Measurements from ENCODE around the gene SMPD3. TPM values are rescaled to one million over a fixed set of nuclear protein-coding genes. Genes with fewer than 3 reads are reported as not detected.

The SMPD3 gene
- total and polyA plus RNA-seq, 3 donors from 2014 or later: 13.3 to 23.4 (median 20.6) TPM

DNA sequence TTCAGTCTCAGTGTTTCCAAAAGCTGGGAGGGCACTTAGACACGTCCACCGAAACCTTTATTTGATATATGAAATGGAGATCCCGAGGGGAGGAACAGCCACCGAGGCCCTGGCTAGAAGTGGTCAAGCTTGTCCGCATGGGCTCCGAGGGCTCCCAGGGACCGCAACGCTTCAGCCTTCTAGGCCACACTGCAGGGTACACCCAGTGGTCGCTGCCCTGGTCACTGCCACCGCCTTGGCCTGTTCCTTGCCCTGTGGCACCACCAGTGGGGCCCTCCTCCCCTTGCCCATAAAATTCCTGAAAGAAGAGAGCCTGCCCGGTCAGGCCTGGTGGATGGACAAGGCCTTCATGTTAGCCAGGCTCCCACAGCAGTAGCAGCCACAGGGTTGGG is 43.8 kb upstream of the SMPD3 start:
- Histone ChIP-seq H3K4me1 (peaks cover 4% of the 10 kb centered on the region), H3K4me3 (no peak overlapping the region), H3K27ac (no peak overlapping the region), H3K27me3 (no peaks in the 10 kb centered on the region), H3K9me3 (no peaks in the 10 kb centered on the region), H3K36me3 (ENCODE audit: low read depth, missing control alignments) (no peaks in the 10 kb centered on the region)
- TF ChIP-seq POLR2A (IDR thresholded peaks at IDR 0.05): no peak
- WGBS, 2 donors: 77 to 83% methylated on average over 7 to 11 of the region's 11 CpGs
- intact Hi-C loops (cut with DNase I; ENCODE audit: low total_unique reads): no loop called here
- DNase-seq: no peak

- TF ChIP-seq, protein P1, sequence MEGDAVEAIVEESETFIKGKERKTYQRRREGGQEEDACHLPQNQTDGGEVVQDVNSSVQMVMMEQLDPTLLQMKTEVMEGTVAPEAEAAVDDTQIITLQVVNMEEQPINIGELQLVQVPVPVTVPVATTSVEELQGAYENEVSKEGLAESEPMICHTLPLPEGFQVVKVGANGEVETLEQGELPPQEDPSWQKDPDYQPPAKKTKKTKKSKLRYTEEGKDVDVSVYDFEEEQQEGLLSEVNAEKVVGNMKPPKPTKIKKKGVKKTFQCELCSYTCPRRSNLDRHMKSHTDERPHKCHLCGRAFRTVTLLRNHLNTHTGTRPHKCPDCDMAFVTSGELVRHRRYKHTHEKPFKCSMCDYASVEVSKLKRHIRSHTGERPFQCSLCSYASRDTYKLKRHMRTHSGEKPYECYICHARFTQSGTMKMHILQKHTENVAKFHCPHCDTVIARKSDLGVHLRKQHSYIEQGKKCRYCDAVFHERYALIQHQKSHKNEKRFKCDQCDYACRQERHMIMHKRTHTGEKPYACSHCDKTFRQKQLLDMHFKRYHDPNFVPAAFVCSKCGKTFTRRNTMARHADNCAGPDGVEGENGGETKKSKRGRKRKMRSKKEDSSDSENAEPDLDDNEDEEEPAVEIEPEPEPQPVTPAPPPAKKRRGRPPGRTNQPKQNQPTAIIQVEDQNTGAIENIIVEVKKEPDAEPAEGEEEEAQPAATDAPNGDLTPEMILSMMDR (IDR thresholded peaks at IDR 0.05): no peak
- TF ChIP-seq POLR2A (IDR thresholded peaks at IDR 0.05): no peak
- Histone ChIP-seq H3K27me3 (no peaks in the 10 kb centered on the region), H3K27ac (no peak overlapping the region), H3K4me1 (peaks cover 4% of the 10 kb centered on the region), H3K4me3 (no peak overlapping the region), H3K9me3 (no peaks in the 10 kb centered on the region), H3K36me3 (ENCODE audit: low read depth, missing control alignments) (no peaks in the 10 kb centered on the region)
- WGBS, 2 donors: 90 to 96% methylated on average over 14 of the region's 14 CpGs
- intact Hi-C loops (cut with DNase I; ENCODE audit: low total_unique reads): no loop called here
- DNase-seq: no peak
Measured at GRCh38 chr16:68491576-68491950, 43.3 kb upstream of the SMPD3 start.

- no peaks in the 10 kb centered on the region for H3K27me3 ChIP-seq
- H3K4me1 ChIP-seq: peaks cover 4% of the 10 kb centered on the region
- WGBS, 2 donors: 69 to 80% methylated on average over 7 to 13 of the region's 13 CpGs
- TF ChIP-seq, protein P1 (IDR thresholded peaks at IDR 0.05): no peak
- TF ChIP-seq POLR2A (IDR thresholded peaks at IDR 0.05): no peak
- DNase-seq: no peak
- intact Hi-C loops (cut with DNase I; ENCODE audit: low total_unique reads): no loop called here
- H3K4me3 ChIP-seq: no peak overlapping the region
- H3K36me3 ChIP-seq (ENCODE audit: low read depth, missing control alignments): no peaks in the 10 kb centered on the region
- no peak overlapping the region for H3K27ac ChIP-seq
- H3K9me3 ChIP-seq: no peaks in the 10 kb centered on the region
Measured at GRCh38 chr16:68490829-68491575, 42.7 kb upstream of the SMPD3 start.

DNA sequence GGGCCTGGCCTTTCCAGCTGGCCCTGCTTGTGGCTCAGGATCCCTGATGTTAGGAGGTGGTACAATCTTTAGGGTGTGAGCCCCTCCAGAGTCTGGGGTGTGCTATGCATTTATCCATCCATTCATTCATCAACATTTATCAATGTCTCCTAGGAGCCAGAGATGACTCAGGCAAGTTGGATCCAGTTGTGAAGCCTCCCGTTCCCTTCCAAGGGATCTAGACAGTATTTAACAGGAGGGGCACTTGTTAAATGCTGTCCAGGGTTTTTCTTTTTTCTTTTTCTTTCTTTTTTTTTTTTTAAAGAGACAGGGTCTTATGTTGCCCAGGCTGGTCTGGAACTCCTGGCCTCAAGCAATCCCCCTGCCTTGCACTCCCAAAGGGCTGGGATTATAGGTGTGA is 42.0 kb upstream of the SMPD3 start:
- Histone ChIP-seq H3K4me1 (peaks cover 4% of the 10 kb centered on the region), H3K27me3 (no peaks in the 10 kb centered on the region), H3K9me3 (no peaks in the 10 kb centered on the region), H3K4me3 (no peak overlapping the region), H3K36me3 (ENCODE audit: low read depth, missing control alignments) (no peaks in the 10 kb centered on the region), H3K27ac (no peak overlapping the region)
- no peak for DNase-seq
- intact Hi-C loops (cut with DNase I; ENCODE audit: low total_unique reads): no loop called here
- TF ChIP-seq, protein P1 (IDR thresholded peaks at IDR 0.05): no peak
- no peak for TF ChIP-seq POLR2A (IDR thresholded peaks at IDR 0.05)
- 75 to 86% methylated on average over 1 of the region's 1 CpG for whole genome bisulfite sequencing, 2 donors

GRCh38 chr16:68488554-68488953 is 40.2 kb upstream of the SMPD3 start:
- intact Hi-C loops (cut with DNase I; ENCODE audit: low total_unique reads): no loop called here
- H3K27ac ChIP-seq: no peak overlapping the region
- H3K36me3 ChIP-seq (ENCODE audit: low read depth, missing control alignments): no peaks in the 10 kb centered on the region
- H3K4me3 ChIP-seq: no peak overlapping the region
- no peaks in the 10 kb centered on the region for H3K27me3 ChIP-seq
- TF ChIP-seq, protein P1 (IDR thresholded peaks at IDR 0.05): no peak
- TF ChIP-seq POLR2A (IDR thresholded peaks at IDR 0.05): no peak
- peaks cover 4% of the 10 kb centered on the region for H3K4me1 ChIP-seq
- DNase-seq: no peak
- H3K9me3 ChIP-seq: no peaks in the 10 kb centered on the region
- 79 to 83% methylated on average over 2 of the region's 2 CpGs for WGBS, 2 donors
